Transverse colon (tissue), 4 donors: ENCODE measurements around the gene AK4.

Source experiments
- CTCF ChIP-seq, 5 experiments: fragments of 200-600 bp in 3 of 5; fragments of 450-650 bp in 2 of 5; sonication (generic) in 3 of 5; IDR thresholded peaks; 1 replicate in 2 of 5; 2 replicates in 3 of 5; pipeline ENCODE4 v1.5.1; 2016 to 2017; ENCODE audit warnings: antibody characterized with exemption in 5 of 5, inconsistent platforms in 3 of 5, mild to moderate bottlenecking in 2 of 5, moderate library complexity in 1 of 5
- EP300 ChIP-seq: sonication (generic); formaldehyde crosslinking; IDR thresholded peaks from one replicate; pipeline ENCODE4 v1.6.1; 2017; ENCODE audit warnings: antibody characterized with exemption, low read depth
- POLR2A ChIP-seq: fragments of 450-650 bp; IDR thresholded peaks from one replicate; pipeline ENCODE4 v1.6.1; 2016; ENCODE audit warnings: antibody characterized with exemption, mild to moderate bottlenecking, moderate library complexity
- POLR2AphosphoS5 ChIP-seq, 3 donors: sonication (generic); formaldehyde crosslinking; IDR thresholded peaks; one replicate each; pipeline ENCODE4 v1.6.1; 2016; ENCODE audit warnings: antibody characterized with exemption in 3 of 3

- no peak for TF ChIP-seq CTCF (IDR thresholded peaks at IDR 0.05)
- no peak for TF ChIP-seq POLR2A
- TF ChIP-seq POLR2AphosphoS5 (IDR thresholded peaks at IDR 0.05) = no peak
- TF ChIP-seq EP300 = no peak
These were observed 130.5 kb downstream of the AK4 start for GRCh38 chr1:65278376-65279069.
